Stimulated activated effector memory CD8-positive, alpha-beta T cell treated with anti-CD3 and anti-CD28 coated beads, Interleukin-12 subunit alpha, Interleukin-12 subunit beta, amount 100 ng/mL, for 72 hours (primary cell): ENCODE measurements around the gene MKX.
"Not testable (repeated sequence)": the region's sequence is repeated elsewhere in the genome, so short reads cannot be mapped to it uniquely, and the experiment has no call there.

Experiments used
- ATAC-seq: fragments of 150-1000 bp; cut with Tn5 transposase; 2 replicates; pipeline ENCODE4 v1.10.0; 2021
- DNase-seq, 2 donors: peaks; one replicate each; pipeline ENCODE4 v3.0.0; 2021 to 2022; ENCODE audit warnings: low spot score in 2 of 2
- H3K27ac Mint-ChIP-seq: one replicate; pipeline ENCODE4 v1.8.0; 2022; ENCODE audit warnings: mild to moderate bottlenecking, mixed read lengths
- H3K36me3 Mint-ChIP-seq: one replicate; pipeline ENCODE4 v1.8.0; 2022; ENCODE audit warnings: mild to moderate bottlenecking, mixed read lengths
- H3K4me1 Mint-ChIP-seq: one replicate; pipeline ENCODE4 v1.8.0; 2022; ENCODE audit warnings: mixed read lengths
- H3K4me3 Mint-ChIP-seq: one replicate; pipeline ENCODE4 v1.8.0; 2022; ENCODE audit warnings: mild to moderate bottlenecking, mixed read lengths
- H3K9me3 Mint-ChIP-seq: one replicate; pipeline ENCODE4 v1.8.0; 2022; ENCODE audit warnings: mixed read lengths

Gene MKX

GRCh38 chr10:27687326-27687725 lies 58.3 kb downstream of the MKX start:
- Mint-ChIP-seq H3K4me3 (no peak overlapping the region), H3K9me3 (no peaks in the 10 kb centered on the region), H3K4me1 (no peaks in the 10 kb centered on the region), H3K27ac (no peak overlapping the region), H3K36me3 (no peaks in the 10 kb centered on the region)
- no peak for DNase-seq
- no peak for ATAC-seq

DNA sequence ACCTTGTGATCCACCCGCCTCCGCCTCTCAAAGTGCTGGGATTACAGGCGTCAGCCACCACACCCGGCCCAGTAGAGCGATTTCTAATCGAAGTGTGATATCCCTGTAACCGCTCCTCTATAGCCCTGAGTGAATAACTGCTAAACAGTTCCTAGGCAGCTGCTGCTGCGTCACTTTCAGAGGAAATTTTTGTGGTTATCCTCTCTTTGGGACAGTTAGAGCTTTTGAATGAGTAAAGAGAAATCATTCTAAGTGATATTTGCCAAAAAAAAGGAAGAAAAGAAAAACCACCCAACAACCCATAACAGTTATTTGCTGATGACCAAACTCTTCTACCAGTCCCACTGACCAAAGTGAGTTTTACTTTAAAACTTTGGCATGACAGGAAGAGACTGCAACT lies 59.9 kb downstream of the MKX start:
- Mint-ChIP-seq H3K9me3 (no peaks in the 10 kb centered on the region), H3K4me3 (no peak overlapping the region), H3K27ac (no peak overlapping the region), H3K36me3 (no peaks in the 10 kb centered on the region), H3K4me1 (no peaks in the 10 kb centered on the region)
- ATAC-seq (no peak), DNase-seq (no peak)

DNA sequence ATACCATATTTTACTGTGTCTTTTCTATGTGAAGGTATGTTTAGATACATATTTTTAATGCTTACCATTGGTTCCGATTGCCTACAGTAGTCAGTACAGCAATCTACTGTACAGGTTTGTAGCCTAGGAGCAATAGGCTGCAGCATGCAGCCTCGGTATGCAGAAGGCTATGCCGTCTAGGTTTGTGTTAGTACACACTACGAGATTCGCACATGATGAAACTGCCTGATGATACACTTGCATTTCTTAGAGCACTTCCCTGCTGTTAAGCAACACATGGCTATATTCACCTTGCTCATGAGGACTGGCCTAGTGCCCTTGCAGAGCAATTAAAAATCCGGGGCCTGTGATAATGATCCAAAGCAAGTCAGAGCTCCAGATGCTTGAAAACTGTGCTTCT lies 62.4 kb downstream of the MKX start:
- no peak overlapping the region for H3K4me3 Mint-ChIP-seq
- no peaks in the 10 kb centered on the region for H3K36me3 Mint-ChIP-seq
- H3K9me3 Mint-ChIP-seq, result no peaks in the 10 kb centered on the region
- no peaks in the 10 kb centered on the region for H3K4me1 Mint-ChIP-seq
- DNase-seq (no peak), ATAC-seq (no peak)
- no peak overlapping the region for H3K27ac Mint-ChIP-seq

DNA sequence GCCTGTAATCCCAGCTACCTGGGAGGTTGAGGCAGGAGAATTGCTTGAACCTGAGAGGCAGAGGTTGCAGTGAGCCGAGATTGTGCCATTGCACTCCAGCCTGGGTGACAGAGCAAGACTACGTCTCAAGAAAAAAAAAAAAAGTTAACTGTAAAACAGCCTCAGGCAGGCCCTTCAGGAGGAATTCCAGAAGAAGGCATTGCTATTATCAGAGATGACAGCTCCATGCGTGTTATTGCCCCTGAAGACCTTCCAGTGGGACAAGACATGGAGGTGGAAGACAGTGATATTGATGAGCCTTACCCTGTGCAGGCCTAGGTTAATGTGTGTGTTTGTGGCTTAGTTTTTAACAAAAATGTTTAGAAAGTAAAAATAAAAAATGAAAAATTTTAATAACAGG lies 63.8 kb downstream of the MKX start:
- not testable (repeated sequence) for ATAC-seq, DNase-seq, H3K4me3 Mint-ChIP-seq, H3K4me1 Mint-ChIP-seq, H3K36me3 Mint-ChIP-seq, H3K27ac Mint-ChIP-seq, H3K9me3 Mint-ChIP-seq

GRCh38 chr10:27680691-27681605 lies 64.7 kb downstream of the MKX start:
- H3K9me3 Mint-ChIP-seq, result no peaks in the 10 kb centered on the region
- H3K27ac Mint-ChIP-seq, result no peak overlapping the region
- H3K36me3 Mint-ChIP-seq, result no peaks in the 10 kb centered on the region
- ATAC-seq, result peak; percentile 76
- H3K4me1 Mint-ChIP-seq, result no peaks in the 10 kb centered on the region
- no peak overlapping the region for H3K4me3 Mint-ChIP-seq
- DNase-seq, result no peak

DNA sequence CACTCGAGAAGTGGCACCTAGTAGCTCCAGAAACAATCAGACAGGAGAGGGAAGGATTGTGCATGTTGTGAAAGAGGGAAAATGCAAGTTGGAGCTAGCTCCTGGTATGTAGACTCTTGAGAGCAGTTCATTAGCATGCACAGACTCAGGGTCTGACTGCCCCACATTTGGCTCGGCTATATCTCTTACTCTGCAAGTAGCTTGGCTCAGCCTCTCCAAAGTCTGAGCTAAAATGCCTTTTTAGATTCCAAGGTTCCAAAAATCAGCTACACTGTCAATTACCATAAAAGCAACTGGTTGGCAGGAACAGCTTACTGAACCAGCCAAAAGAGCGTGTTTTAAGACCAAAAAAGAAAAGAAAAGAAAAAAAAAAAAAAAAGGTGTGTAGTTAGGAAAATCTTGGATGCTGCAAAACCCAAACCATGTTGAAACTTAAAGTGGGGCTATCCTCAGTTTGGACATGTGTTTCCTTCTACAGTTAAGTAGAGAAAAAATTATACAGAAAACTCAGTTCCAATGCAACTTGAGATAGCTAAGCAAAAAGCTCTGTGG lies 65.5 kb downstream of the MKX start:
- no peaks in the 10 kb centered on the region for H3K4me1 Mint-ChIP-seq
- DNase-seq (no peak), ATAC-seq (no peak)
- no peaks in the 10 kb centered on the region for H3K36me3 Mint-ChIP-seq
- no peak overlapping the region for H3K27ac Mint-ChIP-seq
- H3K4me3 Mint-ChIP-seq, result no peak overlapping the region
- no peaks in the 10 kb centered on the region for H3K9me3 Mint-ChIP-seq

DNA sequence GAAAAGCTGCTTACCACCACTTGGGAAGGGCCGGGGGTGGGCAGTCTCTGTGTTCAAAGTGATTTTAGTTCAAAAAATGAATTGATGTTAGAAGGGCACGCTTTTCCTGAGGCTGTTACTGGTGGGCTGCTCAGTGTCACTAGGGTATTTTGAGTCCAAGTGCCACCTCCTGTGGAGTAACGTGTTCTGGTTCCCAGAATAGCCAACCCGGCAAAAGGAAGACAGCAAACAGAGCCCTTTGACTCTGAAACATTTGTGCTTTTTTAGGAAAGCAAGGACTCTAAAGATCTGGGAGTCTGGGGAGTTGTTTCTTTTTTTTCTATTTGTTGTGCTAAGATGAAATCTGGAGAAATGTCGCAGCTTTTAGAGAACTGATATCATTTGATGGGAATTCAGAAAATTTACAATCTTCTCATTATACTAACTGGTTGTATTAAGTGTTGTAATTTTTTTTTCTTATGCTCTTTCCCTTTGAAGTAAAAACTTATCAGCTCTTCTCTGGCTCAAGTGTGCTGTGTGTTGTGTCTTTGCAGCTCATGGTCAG lies 66.2 kb downstream of the MKX start:
- H3K4me3 Mint-ChIP-seq, result no peak overlapping the region
- H3K27ac Mint-ChIP-seq, result no peak overlapping the region
- H3K36me3 Mint-ChIP-seq, result no peaks in the 10 kb centered on the region
- no peaks in the 10 kb centered on the region for H3K4me1 Mint-ChIP-seq
- ATAC-seq, result no peak
- H3K9me3 Mint-ChIP-seq, result no peaks in the 10 kb centered on the region
- DNase-seq, result no peak

GRCh38 chr10:27678166-27678565 lies 67.5 kb downstream of the MKX start:
- no peaks in the 10 kb centered on the region for H3K4me1 Mint-ChIP-seq
- no peaks in the 10 kb centered on the region for H3K9me3 Mint-ChIP-seq
- H3K4me3 Mint-ChIP-seq, result no peak overlapping the region
- H3K36me3 Mint-ChIP-seq, result no peaks in the 10 kb centered on the region
- ATAC-seq (no peak), DNase-seq (no peak)
- H3K27ac Mint-ChIP-seq, result no peak overlapping the region

GRCh38 chr10:27673065-27673464 lies 72.6 kb downstream of the MKX start:
- Mint-ChIP-seq H3K27ac (no peak overlapping the region), H3K4me1 (no peaks in the 10 kb centered on the region), H3K4me3 (no peak overlapping the region), H3K36me3 (no peaks in the 10 kb centered on the region), H3K9me3 (no peaks in the 10 kb centered on the region)
- DNase-seq (no peak), ATAC-seq (no peak)

DNA sequence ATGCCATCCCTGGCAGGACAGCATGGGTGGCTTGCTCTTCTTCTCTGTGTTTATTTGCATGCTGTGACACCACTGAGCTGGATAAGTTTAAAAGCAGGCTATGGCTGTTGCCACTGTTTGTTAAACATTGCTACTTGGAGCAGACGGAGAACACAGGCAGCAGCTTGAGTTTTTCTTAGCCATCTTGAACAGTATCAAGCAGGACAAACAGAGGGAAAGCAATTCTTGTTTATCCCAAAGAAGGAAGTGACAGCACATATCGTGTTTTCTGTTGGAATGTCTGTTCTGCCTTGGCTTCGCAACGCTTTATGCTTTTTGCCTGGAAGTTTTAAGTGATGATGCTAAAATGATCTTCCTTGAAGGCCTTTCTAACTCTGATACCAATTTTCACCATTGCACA lies 73.8 kb downstream of the MKX start:
- Mint-ChIP-seq H3K4me1 (no peaks in the 10 kb centered on the region), H3K36me3 (no peaks in the 10 kb centered on the region), H3K4me3 (no peak overlapping the region), H3K27ac (no peak overlapping the region), H3K9me3 (no peaks in the 10 kb centered on the region)
- DNase-seq (no peak), ATAC-seq (no peak)

DNA sequence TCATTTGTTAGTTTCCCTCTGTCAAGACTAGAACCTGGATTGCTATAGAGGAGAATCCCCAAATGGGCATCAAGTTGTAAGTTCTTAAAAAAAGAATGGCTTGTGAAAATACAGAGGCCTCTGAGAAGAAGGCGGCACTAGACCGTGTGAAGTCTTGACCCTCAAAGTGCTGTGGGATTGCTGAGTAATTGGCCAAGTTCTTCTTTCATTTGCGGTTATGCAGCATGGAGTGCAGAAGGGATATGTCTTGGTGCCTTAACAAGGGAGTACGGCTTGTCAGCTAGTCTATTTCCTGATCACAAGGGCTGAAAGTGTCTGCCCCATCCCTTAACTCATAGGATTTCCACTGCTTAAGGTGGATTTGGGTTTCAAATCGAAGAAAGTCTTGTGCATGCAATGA lies 81.2 kb downstream of the MKX start:
- H3K36me3 Mint-ChIP-seq, result no peaks in the 10 kb centered on the region
- H3K4me1 Mint-ChIP-seq, result no peaks in the 10 kb centered on the region
- DNase-seq (no peak), ATAC-seq (no peak)
- no peak overlapping the region for H3K4me3 Mint-ChIP-seq
- no peaks in the 10 kb centered on the region for H3K9me3 Mint-ChIP-seq
- H3K27ac Mint-ChIP-seq, result no peak overlapping the region

- no peaks in the 10 kb centered on the region for H3K9me3 Mint-ChIP-seq
- no peaks in the 10 kb centered on the region for H3K4me1 Mint-ChIP-seq
- ATAC-seq (no peak), DNase-seq (no peak)
- H3K27ac Mint-ChIP-seq, result no peak overlapping the region
- no peaks in the 10 kb centered on the region for H3K36me3 Mint-ChIP-seq
- H3K4me3 Mint-ChIP-seq, result no peak overlapping the region
Observed at GRCh38 chr10:27663621-27664020, 82.0 kb downstream of the MKX start.

DNA sequence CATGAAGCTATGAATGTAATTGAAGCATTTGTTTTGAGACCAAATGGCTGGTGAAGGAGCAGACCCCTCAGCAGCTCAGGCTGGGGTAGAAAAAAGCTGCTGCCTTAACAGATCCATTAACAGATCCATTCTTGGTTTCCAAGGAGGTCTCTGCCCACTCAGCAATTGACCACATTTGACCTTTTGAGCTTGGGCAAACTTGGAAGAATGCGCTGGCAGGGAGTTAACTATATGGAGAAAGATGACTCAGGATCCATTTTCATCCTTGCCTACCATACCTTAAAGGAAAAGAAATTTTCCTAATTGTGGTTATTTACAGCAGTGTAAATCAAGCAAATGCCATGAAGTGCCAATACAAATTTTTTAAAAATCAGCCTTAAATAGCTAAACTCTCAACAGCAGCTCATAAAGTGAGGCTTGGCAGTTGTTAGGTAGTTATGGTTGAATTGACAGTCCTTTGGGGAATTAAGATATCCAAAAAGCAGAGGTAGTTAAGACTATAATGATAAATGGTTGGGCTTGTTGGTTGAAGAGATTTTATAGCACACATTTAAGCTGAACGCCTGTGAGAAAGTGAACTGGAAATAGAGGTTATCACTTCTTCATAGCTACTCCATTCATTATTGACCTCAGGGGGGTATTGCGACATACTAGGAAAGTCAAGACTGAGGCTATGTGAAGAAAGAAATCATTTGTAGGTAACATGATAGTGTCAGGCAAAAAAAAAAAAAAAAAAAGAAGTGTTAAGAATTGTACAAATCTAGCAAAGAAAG lies 83.9 kb downstream of the MKX start:
- Mint-ChIP-seq H3K9me3 (no peaks in the 10 kb centered on the region), H3K36me3 (no peaks in the 10 kb centered on the region)
- no peak for ATAC-seq

GRCh38 chr10:27660711-27661110 lies 84.9 kb downstream of the MKX start:
- ATAC-seq, result no peak
- H3K9me3 Mint-ChIP-seq, result no peaks in the 10 kb centered on the region

More for the DNA sequence above, 83.9 kb downstream of the MKX start:
- no peaks in the 10 kb centered on the region for H3K4me1 Mint-ChIP-seq
- no peak for DNase-seq
- no peak overlapping the region for H3K27ac Mint-ChIP-seq
- H3K4me3 Mint-ChIP-seq, result no peak overlapping the region

DNA sequence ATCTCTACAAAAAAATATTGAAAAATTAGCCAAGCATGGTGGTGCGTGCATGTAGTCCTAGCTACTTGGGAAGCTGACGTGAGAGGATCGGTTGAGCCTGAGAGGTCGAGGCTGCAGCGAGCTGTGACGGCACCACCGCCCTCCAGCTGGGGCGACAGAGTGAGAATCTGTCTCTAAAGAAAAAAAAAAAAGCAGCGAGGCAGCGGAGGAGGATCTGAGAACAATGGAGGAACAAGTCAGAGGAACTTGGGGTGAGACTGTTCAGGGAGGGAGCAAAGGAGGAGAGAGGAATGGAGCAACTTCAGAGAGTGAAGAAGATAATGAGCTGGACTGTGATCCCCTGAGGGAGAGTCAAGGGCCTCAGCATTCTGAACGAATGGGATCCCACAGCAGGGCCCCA lies 85.4 kb downstream of the MKX start:
- H3K27ac Mint-ChIP-seq, result no peak overlapping the region
- H3K4me1 Mint-ChIP-seq, result peaks cover 4% of the 10 kb centered on the region
- no peak overlapping the region for H3K4me3 Mint-ChIP-seq
- ATAC-seq (no peak), DNase-seq (no peak)
- H3K9me3 Mint-ChIP-seq, result no peaks in the 10 kb centered on the region
- H3K36me3 Mint-ChIP-seq, result no peaks in the 10 kb centered on the region

More at GRCh38 chr10:27660711-27661110, 84.9 kb downstream of the MKX start:
- DNase-seq, result no peak
- no peak overlapping the region for H3K4me3 Mint-ChIP-seq
- H3K4me1 Mint-ChIP-seq, result peaks cover 4% of the 10 kb centered on the region
- no peaks in the 10 kb centered on the region for H3K36me3 Mint-ChIP-seq
- no peak overlapping the region for H3K27ac Mint-ChIP-seq
